GM10266 (cell line): ENCODE measurements around the gene OR2L3.
"Not testable (repeated sequence)": the region's sequence is repeated elsewhere in the genome, so short reads cannot be mapped to it uniquely, and the experiment has no call there.

Source experiments
- DNase-seq: peaks from one replicate; pipeline ENCODE4 v3.0.0; 2012; ENCODE audit errors: extremely low spot score
- CTCF ChIP-seq: IDR thresholded peaks from 2 replicates; pipeline ENCODE4 v1.5.1; 2012; ENCODE audit warnings: mild to moderate bottlenecking, low read depth; ENCODE audit not compliant: control insufficient read depth, insufficient read depth; ENCODE audit errors: missing control alignments

Gene OR2L3

GRCh38 chr1:248029770-248030169 lies 16.9 kb upstream of the OR2L3 start, which contains the start of gene OR2L2:
TSS of gene OR2L2 (plus strand) at chr1:248030070. CDS start at chr1:248038268, 8,198 bp downstream.
- TF ChIP-seq CTCF: no peak
- no peak for DNase-seq

GRCh38 chr1:248045209-248045608 lies 1.4 kb upstream of the OR2L3 start:
- no peak for DNase-seq
- TF ChIP-seq CTCF: no peak

GRCh38 chr1:248047008-248047407 lies 372 bp downstream of the OR2L3 start:
- no peak for DNase-seq
- TF ChIP-seq CTCF: no peak

- no peak for TF ChIP-seq CTCF
- DNase-seq: no peak
Observed at GRCh38 chr1:248054671-248055070, 8.0 kb downstream of the OR2L3 start.

GRCh38 chr1:248055261-248055660 lies 8.6 kb downstream of the OR2L3 start:
- no peak for TF ChIP-seq CTCF
- no peak for DNase-seq

- no peak for DNase-seq
- TF ChIP-seq CTCF: no peak
Observed at GRCh38 chr1:248065071-248065470, 18.4 kb downstream of the OR2L3 start.

GRCh38 chr1:248065604-248066003 lies 19.0 kb downstream of the OR2L3 start:
- no peak for TF ChIP-seq CTCF
- no peak for DNase-seq

- DNase-seq: not testable (repeated sequence)
Observed at GRCh38 chr1:248083864-248084263, 37.2 kb downstream of the OR2L3 start.
